ENCODE data around the gene MARCHF4.
A peak's percentile ranks its signal among the peaks of the same experiment; 100 is the strongest.

The MARCHF4 gene, protein sequence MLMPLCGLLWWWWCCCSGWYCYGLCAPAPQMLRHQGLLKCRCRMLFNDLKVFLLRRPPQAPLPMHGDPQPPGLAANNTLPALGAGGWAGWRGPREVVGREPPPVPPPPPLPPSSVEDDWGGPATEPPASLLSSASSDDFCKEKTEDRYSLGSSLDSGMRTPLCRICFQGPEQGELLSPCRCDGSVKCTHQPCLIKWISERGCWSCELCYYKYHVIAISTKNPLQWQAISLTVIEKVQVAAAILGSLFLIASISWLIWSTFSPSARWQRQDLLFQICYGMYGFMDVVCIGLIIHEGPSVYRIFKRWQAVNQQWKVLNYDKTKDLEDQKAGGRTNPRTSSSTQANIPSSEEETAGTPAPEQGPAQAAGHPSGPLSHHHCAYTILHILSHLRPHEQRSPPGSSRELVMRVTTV

DNA sequence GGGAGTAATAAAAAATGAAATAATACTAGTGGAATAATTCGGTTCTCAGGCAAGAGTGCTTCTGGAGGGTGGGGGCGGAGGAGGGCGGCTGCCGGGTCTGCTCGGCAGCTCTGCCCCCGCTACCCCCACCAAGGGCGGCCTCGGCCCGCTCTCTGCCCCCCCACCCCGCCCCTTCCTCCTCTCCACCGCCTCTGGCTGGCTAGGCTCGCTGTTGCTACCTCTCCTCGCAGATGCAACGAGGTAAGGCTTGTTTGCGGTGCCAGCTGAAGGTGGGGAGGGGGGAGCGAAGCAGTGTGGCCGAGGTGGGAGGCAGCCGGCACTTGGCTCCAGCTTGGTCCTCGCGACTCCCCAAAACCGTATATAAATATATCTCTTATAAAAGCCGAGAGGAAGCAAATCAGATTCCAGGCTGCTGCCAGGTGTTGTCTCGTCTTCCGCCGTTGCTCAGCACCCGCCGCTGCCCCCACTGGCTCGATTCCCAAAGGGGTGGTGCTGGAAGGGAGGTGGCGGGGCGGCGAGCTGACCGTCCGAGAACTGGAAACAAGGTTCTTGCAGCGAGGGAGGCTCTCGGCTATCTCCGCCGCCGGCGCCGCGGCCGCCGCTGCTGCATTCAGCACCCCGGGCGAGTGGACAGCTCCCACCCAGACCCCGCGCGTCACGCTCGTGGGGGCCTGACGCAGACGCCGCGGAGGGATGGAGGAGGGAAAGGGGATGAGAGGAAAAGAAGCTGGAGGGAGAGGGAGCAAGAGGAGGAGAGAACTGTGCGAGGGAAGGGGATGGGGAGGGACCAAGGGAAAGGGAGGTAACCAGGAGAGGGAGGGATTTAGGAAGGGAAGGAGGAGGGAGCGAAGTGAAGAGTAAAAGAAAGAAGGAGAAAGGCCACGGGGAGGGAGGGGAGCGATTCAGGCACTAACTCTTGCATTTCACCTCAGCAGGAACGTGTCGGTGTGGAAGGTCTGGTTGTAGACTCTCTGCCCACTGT, at the start of gene MARCHF4:
Gene MARCHF4, minus strand, starts transcription at position 763 of the 982 bp plus-strand sequence. CDS start 2,223 bp downstream, outside the sequence.
- peak; percentile 91 for DNase-seq

DNA sequence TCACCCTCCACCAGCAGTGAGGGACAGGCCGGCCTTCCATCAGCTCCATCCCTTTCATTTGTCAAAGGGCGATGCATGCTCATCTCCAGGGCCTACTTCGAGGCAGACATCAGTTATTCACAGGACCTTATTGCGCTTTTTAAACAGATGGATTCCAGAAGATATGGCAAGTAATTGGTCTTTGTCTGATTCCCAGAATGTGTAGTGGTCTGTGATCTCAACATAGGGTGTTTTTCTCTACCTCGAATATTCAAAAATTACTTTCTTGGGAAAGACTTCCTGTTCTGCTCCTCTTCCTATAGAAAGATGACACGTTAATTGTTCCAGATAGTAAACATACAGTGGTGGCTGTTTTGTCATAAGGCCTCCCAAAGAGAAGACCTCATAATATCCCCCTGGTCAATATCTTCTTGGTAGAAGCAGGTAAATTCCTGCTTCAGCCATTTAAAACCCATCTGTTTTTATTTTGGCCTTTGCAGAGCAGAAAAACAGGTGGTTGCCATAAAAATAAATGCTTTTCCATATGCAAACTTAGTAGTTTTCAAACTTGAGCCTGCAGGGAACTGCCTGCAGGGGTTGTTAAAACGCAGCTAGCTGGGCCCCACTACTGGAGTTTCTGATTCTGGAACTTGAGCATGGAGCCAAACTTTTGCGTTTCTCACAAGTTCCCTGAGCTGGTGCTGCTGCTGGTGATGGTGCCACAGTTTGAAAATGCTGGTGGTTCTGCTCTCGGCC, 48.3 kb upstream of the MARCHF4 start:
- DNase-seq: no peak

DNA sequence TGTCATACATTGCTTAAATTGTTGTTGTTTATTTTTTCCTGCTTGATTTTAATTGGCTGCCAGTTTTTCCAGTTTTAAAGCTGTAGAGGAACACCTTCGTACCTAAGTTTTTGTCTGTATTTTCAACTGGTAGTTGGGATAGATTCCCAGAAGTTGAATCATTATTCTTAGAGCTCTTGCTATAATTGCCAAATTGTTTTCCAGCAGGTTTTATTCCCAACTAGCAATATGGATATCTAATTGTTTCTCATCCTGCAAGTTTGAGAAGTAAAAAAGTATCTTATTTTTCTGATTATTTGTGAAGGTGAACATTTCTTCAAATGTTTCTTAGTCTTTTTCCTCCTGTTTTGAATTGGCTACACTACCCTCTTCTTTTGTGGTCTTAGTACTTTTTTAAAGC, 46.7 kb upstream of the MARCHF4 start:
- DNase-seq: no peak

DNA sequence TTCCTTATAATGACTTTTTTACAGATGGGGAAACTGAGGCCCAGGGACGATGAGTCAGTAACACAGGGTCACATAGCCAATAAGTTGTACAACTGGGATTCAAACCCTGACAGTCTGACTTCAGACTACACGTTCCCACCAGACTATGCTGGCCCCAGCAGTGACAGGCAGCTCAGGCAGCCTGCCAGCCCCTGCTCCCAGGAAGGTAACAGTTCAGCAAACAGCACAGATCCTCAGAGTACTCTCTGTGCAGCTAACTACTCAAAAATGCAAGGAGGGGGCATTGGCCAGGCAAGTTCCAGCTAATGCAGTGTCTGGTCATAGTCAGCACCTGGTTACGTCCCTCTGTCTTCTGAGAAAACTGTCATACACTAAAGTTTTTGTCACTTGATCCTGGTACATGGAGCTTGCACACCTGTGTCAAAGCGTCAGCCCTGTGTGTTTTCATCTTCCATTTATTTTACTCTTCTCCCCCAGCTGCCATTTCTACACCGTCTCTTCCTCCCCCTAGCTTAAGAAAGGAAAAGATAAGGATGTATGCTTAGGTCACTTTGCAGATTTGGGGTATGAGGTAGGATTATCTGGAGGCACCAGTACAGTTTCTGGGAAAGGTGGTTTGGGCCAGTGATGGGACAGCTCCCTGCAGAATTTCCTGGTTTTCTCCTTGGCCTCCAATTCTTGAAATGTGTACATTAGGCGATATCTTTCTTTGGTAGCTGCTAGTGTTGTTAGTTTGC, 44.5 kb upstream of the MARCHF4 start:
- DNase-seq: no peak

DNA sequence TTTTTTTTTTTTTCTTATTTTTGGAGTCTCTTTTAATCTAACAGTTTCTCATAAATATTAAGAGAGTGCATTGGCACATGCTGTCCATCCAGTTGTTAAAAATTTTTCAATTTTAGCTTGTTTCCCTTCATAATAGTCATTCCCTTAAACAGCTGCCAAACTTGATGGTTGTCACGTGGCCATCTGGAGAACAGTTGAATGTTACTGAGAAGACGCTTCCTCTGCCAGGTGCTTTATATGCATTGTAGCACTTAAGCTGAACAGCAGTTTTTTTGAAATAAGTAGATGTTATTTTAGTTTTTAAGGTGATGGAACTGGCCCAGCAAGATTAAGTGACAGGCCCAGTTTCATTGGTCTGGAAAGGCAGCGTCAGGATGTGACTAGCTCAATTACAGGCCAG, 43.3 kb upstream of the MARCHF4 start:
- no peak for DNase-seq

DNA sequence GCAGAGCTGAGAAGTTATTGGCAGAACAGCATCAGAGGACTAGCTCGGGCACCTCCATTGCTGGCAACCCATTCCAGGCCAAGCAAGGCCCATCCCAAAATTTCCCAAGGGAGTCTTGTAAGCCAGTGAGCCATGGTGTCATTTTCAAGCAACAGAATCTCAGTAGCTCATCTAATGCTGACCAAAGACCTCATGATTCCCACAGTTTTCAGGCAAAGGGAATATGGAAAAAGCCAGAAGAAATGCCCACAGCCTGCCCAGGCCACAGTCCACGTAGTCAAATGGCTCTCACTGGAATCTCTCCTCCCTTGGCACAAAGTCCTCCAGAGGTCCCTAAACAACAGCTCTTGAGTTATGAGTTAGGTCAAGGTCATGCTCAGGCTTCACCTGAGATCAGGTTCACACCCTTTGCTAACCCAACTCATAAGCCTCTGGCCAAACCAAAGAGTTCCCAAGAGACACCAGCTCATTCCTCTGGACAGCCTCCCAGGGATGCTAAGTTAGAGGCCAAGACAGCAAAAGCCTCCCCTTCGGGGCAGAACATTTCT, 42.6 kb upstream of the MARCHF4 start:
- no peak for DNase-seq

DNA sequence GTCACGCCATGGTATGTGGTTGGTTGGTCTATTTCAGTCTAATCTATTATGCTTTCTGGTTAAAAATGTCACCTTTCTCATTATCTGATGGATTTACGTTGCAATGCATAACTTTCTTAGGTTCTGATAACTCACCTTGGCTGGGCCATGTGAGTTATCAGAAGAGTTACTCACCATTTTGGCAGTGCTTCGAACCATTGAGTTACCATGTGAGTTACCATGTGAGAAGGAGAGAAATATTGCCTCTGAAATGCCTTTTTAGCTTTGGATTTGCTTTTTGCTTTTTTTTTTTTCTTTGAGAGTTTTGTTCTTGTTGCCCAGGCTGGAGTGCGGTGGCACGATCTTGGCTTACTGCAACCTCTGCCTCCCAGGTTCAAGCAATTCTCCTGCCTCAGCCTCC, 41.6 kb upstream of the MARCHF4 start:
- DNase-seq: no peak

DNA sequence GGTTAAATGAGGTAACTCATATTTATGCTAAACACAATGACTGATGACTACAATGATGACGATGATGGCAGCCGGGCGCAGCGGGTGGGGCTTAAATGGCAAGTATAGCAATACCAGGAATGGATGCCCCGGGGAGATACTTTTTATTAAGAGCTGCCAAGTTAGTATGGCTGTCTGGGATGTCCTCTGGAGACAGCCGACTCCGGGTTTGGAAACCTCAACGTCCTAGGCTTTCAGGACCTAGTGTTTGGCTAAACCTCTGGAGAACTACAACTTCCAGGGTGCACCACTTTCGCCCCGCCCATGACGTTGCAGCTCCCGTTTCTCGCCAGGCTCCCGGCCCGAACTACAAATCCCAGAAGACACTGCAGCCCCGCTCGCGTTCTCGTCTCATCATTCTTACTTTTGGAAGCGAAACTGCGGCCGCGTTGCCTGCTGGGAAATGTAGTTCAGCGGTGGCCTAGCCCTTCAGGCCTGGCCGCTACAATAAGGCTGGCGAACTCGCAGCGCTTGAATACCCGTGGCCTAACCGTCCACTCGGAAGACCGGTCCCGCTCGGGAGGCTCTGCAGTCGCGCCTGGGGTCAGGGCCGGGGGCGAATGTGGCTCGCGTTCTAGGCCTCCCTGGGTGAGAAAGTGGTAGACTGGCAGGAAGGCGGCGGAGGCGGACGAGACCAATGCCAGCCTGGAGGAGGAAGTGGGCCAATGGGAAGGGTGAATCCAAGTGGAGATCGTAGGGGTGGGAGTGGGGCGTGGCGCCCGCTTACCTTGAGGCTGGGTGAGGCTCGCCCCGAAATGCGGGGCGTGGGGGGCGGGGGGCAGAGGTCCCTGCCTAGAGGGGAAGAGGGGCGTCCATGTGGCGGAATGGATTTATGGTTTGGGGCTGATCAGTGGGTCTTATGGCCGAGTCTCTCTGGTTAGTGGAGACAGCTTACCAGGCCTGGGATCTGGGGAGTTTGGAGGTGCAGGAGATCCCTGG, 40.0 kb upstream of the MARCHF4 start, which contains the start of gene SMARCAL1:
Gene SMARCAL1, plus strand, starts transcription at position 463 of the 978 bp plus-strand sequence. CDS start 2,221 bp downstream, outside the sequence.
- peak; percentile 97 for DNase-seq

DNA sequence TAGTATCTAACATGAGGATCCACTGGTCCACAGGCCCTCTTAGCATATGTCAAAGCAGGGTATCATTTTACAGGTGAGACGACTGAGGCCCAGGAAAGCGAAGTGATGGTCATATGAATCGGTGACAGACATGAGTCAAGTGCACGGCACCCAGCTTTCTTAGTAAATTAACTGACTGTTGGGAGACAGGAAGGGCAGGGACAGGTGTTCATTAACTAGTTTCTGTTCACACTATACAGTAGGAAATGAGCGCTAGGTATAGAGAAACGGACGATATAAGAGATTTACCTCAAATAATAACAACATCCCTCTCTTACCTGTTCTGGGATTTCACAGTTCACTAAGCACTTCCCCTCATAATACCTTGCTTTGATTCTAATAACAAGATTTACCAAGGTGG, 38.3 kb upstream of the MARCHF4 start:
- no peak for DNase-seq

DNA sequence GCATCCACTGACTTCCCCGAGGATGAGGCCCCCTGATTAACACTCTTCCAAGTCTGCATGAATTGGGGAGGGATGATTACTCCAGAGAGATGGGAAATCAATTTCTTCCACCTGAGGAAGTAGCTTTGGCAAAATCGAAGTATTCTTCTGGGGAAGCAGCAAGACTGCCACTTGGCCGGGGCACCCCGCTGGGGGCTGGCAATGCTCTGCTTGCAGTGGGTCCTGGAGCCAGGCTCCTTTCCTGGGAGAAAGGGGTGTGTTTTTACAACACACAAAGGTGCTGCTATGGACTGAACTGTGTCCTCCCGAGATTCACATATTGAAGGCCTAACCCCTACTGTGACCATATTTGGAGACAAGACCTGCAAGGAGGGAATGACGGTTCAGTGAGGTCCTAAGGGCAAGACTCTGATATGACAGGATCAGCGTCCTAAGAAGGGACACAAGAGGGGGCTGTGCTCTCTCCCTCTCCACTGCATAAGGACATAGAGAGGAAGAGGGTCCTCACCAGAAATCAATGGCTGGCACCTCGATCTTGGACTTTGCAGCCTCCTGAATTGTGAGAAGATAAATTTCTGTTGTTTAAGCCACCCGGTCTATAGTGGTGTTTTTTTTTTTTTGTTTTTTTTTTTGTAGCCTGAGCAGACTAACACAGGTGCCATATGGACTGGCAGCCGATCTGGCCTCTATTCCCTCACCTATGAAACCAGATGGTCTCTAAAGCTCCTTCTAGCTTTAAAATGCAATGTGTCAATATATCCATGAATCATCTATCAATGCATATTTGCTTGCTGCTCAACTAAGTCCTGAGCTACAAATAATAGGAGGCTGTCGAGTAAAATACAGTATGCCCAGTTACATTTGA, 36.4 kb upstream of the MARCHF4 start:
- DNase-seq: no peak

DNA sequence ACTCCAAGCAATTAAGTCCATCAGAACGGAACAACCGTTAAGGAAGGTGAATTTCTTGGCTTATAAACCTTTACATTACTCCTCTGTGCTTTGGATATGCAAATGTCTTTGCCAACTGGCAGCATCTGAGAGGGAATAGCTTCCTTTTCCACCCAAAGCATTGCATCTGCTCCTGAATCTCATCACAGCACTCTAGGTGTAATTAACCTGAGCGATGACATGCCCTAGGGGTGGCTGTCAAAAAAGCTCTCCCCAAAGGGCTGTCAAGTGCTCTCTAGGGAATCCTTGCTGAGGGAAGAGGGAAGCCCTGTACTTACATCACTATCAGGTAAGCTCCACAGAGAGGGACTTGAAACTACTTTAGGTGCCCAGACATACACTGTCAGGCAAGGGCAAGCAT, 34.5 kb upstream of the MARCHF4 start:
- no peak for DNase-seq

DNA sequence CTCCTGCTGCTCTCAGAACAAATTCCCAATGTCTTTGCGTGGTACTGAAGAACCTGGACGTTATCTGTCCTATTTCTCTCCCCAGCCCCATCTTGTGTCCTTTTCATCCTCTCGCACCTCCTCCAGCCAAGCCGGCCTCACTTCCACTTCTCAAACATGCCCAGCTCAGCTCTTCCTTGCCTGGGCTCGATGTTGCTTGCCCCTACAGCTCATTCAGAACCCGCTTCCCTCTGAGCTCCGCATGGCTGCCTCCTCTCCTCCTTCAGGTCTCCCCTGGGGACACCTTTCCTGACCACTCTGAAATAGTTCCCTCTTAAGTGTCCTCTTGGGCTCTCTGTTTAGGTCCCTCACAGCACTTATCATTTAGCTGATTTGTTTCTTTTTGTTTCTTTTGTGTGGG, 33.3 kb upstream of the MARCHF4 start:
- DNase-seq: no peak

DNA sequence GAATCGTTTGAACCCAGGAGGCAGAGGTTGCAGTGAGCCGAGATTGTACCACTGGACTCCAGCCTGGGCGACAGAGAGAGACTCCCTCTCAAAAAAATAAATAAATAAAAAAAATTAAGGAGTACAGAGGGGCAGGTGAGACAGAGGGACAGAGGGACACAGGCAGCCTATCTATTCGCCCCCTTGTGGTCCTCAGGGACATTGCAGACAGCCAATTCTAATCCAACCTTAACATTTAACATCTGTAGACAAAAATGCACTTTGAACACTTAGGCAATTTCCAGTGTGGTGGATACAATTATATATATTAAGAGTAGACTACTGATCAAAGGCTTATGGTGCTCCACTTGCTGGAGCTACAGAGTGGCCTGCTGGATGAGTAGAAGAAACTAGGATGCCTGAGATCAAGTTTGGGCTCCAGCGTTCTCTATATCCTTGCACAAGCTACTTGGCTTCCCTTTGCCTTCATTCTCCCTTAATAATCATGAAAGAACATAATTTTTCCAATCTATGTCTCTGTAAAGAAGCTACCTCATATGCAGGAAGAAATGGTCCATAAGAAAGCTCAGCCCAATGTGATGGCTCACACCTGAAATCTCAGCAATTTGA, 31.8 kb upstream of the MARCHF4 start:
- peak; percentile 61 for DNase-seq

DNA sequence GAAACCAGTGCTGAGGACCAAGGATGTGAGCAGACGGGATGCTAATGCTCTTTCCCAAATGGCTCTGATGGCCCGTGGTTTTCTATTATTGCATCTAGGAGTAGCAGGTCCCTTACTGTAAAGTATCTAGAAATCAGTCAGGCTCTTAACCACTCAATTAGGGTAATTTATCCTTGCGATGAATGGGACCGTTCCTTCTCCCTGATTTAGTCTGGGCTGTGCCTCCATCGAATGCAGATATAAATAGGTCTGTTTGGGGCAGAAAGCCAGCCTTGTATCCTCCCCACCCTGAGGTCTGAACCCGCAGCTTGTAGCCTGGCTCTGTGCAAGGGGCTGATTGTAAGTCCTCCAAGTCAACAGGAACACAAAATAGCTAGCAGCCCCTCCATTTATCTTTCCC, 30.5 kb upstream of the MARCHF4 start:
- DNase-seq: no peak

DNA sequence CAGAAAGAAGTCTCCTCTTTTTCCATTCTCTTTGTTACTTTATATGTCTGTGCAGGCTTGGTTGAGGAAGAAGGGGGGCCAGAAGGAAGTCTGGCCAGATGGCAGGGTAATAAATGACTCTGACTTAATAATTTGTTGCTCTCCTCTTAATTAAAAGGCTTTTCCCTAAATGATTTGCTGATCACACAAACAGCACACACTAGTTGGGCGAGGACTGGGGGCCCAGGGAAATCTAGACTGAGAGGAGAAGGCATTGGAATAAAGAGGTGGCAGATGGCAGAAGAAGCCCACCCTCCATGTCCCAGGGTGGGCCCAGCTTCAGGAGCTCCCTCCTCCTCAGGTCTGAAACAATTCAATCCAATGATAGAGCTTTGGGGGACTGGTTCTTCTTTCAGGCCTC, 27.3 kb upstream of the MARCHF4 start:
- no peak for DNase-seq

DNA sequence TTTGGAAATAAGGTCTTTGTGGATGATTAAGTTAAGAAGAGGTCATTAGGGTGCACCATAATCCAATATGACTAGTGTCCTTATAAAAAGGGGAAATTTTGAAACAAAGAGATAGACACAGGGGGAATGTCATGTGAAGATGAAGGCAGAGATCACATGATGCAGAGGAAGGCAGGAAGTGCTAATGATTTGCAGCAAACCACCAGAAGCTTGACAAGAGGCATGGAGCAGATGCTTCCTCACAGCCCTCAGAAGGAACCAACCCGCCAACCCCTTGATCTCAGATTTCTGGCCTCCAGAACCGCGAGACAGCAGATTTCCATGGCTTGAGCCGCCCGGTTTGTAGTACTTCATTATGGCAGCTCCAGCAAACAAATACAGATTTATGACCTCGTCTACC, 22.6 kb upstream of the MARCHF4 start:
- DNase-seq: no peak

DNA sequence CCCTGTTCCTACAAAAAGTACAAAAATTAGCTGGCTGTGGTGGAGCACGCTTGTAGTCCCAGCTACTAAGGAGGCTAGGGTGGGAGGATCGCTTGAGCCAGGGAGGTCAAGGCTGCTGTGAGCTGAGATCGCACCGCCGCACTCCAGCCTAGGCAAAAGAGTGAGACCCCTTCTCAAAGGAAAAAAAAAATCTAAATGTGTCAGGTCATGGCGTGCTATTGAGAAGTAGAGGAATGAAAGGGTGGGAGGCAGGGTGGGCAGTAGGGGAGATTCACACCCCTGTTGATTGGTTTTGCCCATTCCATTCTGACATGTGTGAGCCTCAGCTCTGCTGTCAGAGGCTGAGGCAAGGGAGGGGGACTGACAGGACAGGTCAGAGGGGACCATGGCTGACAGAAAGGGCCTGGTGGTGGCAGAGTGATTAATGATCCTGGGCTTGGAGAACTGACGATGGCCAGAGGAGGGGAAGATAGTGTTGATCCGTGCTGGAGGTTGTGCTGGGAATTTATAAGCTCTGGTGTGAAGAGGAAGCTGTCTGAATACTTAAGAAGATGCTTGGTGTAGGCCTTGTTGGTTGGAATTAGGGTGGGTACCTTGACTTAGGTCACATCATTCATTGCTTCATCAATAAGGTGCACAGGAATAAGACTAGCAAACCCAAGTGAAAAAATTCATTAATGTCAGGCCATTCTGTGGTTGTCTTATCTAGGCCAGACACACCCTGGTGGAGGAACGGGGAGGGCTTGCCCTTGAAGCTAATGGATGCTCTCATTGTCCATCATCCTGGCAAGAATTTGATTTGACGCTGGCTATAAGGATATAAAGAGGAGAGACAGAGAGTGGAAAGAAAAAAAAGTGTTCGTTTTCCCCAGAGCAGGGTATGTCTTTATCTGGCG, 20.9 kb upstream of the MARCHF4 start:
- DNase-seq: no peak

DNA sequence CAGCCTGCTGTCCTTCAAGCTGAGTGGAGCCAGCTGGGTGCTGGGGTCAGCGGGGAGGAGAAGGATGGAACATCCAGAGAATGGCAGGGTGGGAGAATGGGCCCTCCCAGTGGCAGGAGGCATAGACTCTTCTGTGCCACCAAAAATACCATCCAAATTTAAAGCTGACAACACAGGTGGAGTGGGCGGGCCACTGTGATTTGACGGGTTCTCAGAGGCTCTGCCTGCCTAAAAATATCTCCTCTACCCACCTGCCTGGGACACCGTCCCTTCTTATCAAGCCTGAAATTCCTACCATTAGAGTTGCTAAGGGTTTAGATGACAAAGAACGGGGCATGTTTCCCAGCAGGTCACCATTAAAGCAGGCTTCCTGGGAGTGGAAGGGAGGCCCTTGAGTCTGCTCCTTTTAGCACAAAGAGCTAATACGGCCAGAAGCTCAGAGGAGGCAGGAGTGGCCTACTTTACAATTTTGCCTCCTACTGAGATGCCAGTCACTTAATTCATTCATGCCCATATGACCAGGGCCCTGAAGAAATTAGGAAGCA, 19.8 kb upstream of the MARCHF4 start:
- no peak for DNase-seq
